GM18505 (cell line): ENCODE measurements around the gene CYP8B1.

ENCODE experiments used
- ATAC-seq: cut with Tn5 transposase; IDR thresholded peaks from one replicate; pipeline ENCODE4 v1.9.1; 2021; ENCODE audit not compliant: unreplicated experiment
- POLR2A ChIP-seq: IDR thresholded peaks from 4 replicates; pipeline ENCODE4 v1.6.1; 2011; ENCODE audit warnings: borderline replicate concordance; ENCODE audit not compliant: insufficient read depth, insufficient read length; ENCODE audit errors: extremely low read depth

Gene CYP8B1

GRCh38 chr3:42875325-42876151 lies at the start of gene CYP8B1:
Gene CYP8B1, minus strand, starts transcription at chr3:42875879. Its CDS starts 63 bp downstream, at chr3:42875816.
- no peak for ATAC-seq
- no peak for TF ChIP-seq POLR2A

GRCh38 chr3:42923606-42924005 lies 47.9 kb upstream of the CYP8B1 start:
- no peak for ATAC-seq
- no peak for TF ChIP-seq POLR2A

GRCh38 chr3:42914771-42915515 lies 39.3 kb upstream of the CYP8B1 start:
- TF ChIP-seq POLR2A = no peak
- ATAC-seq = no peak

GRCh38 chr3:42911551-42911950 lies 35.9 kb upstream of the CYP8B1 start:
- ATAC-seq = no peak
- TF ChIP-seq POLR2A = no peak

- no peak for TF ChIP-seq POLR2A
- no peak for ATAC-seq
These were observed 33.0 kb upstream of the CYP8B1 start for GRCh38 chr3:42908675-42909074.

- ATAC-seq = no peak
- TF ChIP-seq POLR2A = no peak
These were observed 31.1 kb upstream of the CYP8B1 start for GRCh38 chr3:42906848-42907183.

GRCh38 chr3:42906070-42906847 lies 30.6 kb upstream of the CYP8B1 start, which contains the start of gene ZNF662:
Gene ZNF662, plus strand, starts transcription at chr3:42906142. Its CDS starts 1,973 bp downstream, at chr3:42908115.
- TF ChIP-seq POLR2A = no peak
- no peak for ATAC-seq

- no peak for ATAC-seq
- no peak for TF ChIP-seq POLR2A
These were observed 30.0 kb upstream of the CYP8B1 start for GRCh38 chr3:42905740-42906069.

GRCh38 chr3:42904076-42904475 lies 28.4 kb upstream of the CYP8B1 start:
- TF ChIP-seq POLR2A = no peak
- no peak for ATAC-seq

GRCh38 chr3:42902257-42902656 lies 26.6 kb upstream of the CYP8B1 start:
- ATAC-seq = no peak
- no peak for TF ChIP-seq POLR2A

GRCh38 chr3:42901073-42901415 lies 25.4 kb upstream of the CYP8B1 start:
- no peak for TF ChIP-seq POLR2A
- ATAC-seq = no peak

- no peak for ATAC-seq
- TF ChIP-seq POLR2A = no peak
These were observed 24.8 kb upstream of the CYP8B1 start for GRCh38 chr3:42900226-42901072.
